ENCODE data around the gene SPOCD1.

- TF ChIP-seq POLR2A (IDR thresholded peaks at IDR 0.05) (no peak), CTCF (IDR thresholded peaks at IDR 0.05) (no peak)
These were observed 15.2 kb downstream of the SPOCD1 start for GRCh38 chr1:31800674-31800967.

All from ovary (tissue), 3 donors.